Heart left ventricle (tissue), 16 donors: Measurements from ENCODE around the gene PRPF38B. TPM values are rescaled to one million over a fixed set of nuclear protein-coding genes. Genes with fewer than 3 reads are reported as not detected.
A peak's percentile ranks its signal among the peaks of the same experiment; 100 is the strongest.

Source experiments
- ATAC-seq, 4 donors: fragments of 200-7000 bp; cut with Tn5 transposase; one replicate each; pipeline ENCODE4 v1.9.1; 2020 to 2022; ENCODE audit warnings: moderate library complexity in 4 of 4, mild to moderate bottlenecking in 3 of 4, moderate number of reproducible peaks in 1 of 4
- DNase-seq, 5 donors: peaks; one replicate each; pipeline ENCODE4 v3.0.0-alpha.2; 2020
- H3K27ac ChIP-seq, 12 donors: fragments of 200-600 bp; sonication (generic) in 4 of 12; one replicate each; pipeline versions ENCODE4 v1.5.0 to v1.8.0; 2016 to 2022; ENCODE audit warnings: mild to moderate bottlenecking in 2 of 12
- H3K27me3 ChIP-seq, 9 donors: fragments of 200-600 bp; sonication (generic) in 2 of 9; one replicate each; pipeline versions ENCODE4 v1.5.1 to v1.8.0; 2016 to 2022; ENCODE audit warnings: mild to moderate bottlenecking in 3 of 9
- H3K36me3 ChIP-seq, 9 donors: fragments of 200-600 bp; sonication (generic) in 2 of 9; one replicate each; pipeline versions ENCODE4 v1.5.0 to v1.8.0; 2018 to 2022; ENCODE audit warnings: mild to moderate bottlenecking in 2 of 9
- H3K4me1 ChIP-seq, 12 donors: fragments of 200-600 bp; sonication (generic) in 4 of 12; one replicate each; pipeline versions ENCODE4 v1.5.0 to v1.8.0; 2016 to 2022; ENCODE audit warnings: mild to moderate bottlenecking in 3 of 12
- H3K4me3 ChIP-seq, 12 donors: fragments of 200-600 bp; sonication (generic) in 4 of 12; one replicate each; pipeline versions ENCODE4 v1.5.0 to v1.8.0; 2017 to 2022; ENCODE audit warnings: mild to moderate bottlenecking in 9 of 12, moderate library complexity in 4 of 12
- H3K9me3 ChIP-seq, 12 donors: fragments of 200-600 bp; sonication (generic) in 4 of 12; one replicate each; pipeline versions ENCODE4 v1.5.0 to v1.8.0; 2016 to 2022; ENCODE audit warnings: mild to moderate bottlenecking in 1 of 12
- CTCF ChIP-seq, 12 donors: fragments of 200-600 bp; sonication (generic) in 4 of 12; IDR thresholded peaks; one replicate each; pipeline versions ENCODE4 v1.5.0 to v1.8.0; 2018 to 2022; ENCODE audit warnings: antibody characterized with exemption in 12 of 12, mild to moderate bottlenecking in 5 of 12
- POLR2A ChIP-seq, 2 donors: fragments of 450-650 bp; IDR thresholded peaks; one replicate each; pipeline ENCODE4 v1.6.1; 2017; ENCODE audit warnings: antibody characterized with exemption in 2 of 2, mild to moderate bottlenecking in 2 of 2, moderate library complexity in 2 of 2
- WGBS, 4 donors: extraction: QIAGEN DNeasy Blood & Tissue Kit in 2 of 4; methylation state at CpG; one replicate each; pipeline versions ENCODE4 v1.1.5 to v1.1.7; 2013 to 2018; 5-methylcytosine and 5-hydroxymethylcytosine counted together
- intact Hi-C, 10 donors: fragments of 100-400 bp; cut with DNase I; formaldehyde crosslinking; loops; one replicate each; pipeline versions ENCODE4 v1.11.1 to v1.14.2; 2022
- polyA plus RNA-seq, 2 donors: library from polyadenylated mRNA; stranded (reverse); fragments of 200-250 nt; gene quantifications; one replicate each; pipeline ENCODE4 v1.2.3, GENCODE V29; 2013
- total RNA-seq, 9 donors: library from RNA; depleted of rRNA in 2 of 9; stranded (reverse); fragments of >200 nt in 2 of 9; fragmentation: NEBNext Ultra II Directional in 3 of 9; extraction: Animal tissue kit (Norgen Biotek cat#: 25700) in 3 of 9; gene quantifications; one replicate each; pipeline versions ENCODE4 v1.1.0 to v1.2.4, GENCODE V29; 2016 to 2023
- donor health status: ischemic (EF 13 %, LVEDD 7.1; RV severe dilation, severe dysfunction).
- donor health status: healthy with polysubstance abuse.
- donor health status: DM: no; HTN: yes; CAD: no.
- donor health status: DM: no; HTN: no; CAD: no.
- donor health status: ischemic (EF 25% LVEDD 6.9; RV normal size, moderate dysfunction).
- donor health status: ischemic (EF 25% LVEDD 5.7; RV mildly dilated, moderate dysfunction).
- donor health status: healthy.
- donor health status: DM: yes; HTN: yes; CAD: no.
- donor health status: ischemic (EF 35%, LVEDD 5.7; RV mildly dilated, moderate dysfunction).
- donor health status: nonischemic (EF 11% LVEDD 7.7; RV severe dilation, severe dysfunction).
- donor health status: DM: yes; HTN: yes; CAD: no.
- donor health status: PGD.
- donor health status: ischemic (EF 29% LVEDD 5.4; RV normal size, mild dysfunction).
- donor health status: nonischemic (EF 23%, LVEDD 6.1; RV moderate dilation, normal function).

PRPF38B gene
- total and polyA plus RNA-seq, 11 donors: 7.7 to 22.6 (median 15.1) TPM

GRCh38 chr1:108657356-108658080, 34.6 kb upstream of the PRPF38B start:
- Histone ChIP-seq H3K4me1 (peaks cover 0 to 13% (median 5%) of the 10 kb centered on the region in 12 donors), H3K27me3 (no peaks in the 10 kb centered on the region), H3K36me3 (peaks cover 0 to 2% (median 0%) of the 10 kb centered on the region in 9 donors), H3K4me3 (no peak overlapping the region), H3K9me3 (peaks cover 0 to 4% (median 0%) of the 10 kb centered on the region in 12 donors), H3K27ac (no peak overlapping the region)
- ATAC-seq: no peak
- intact Hi-C loops: no loop called here
- TF ChIP-seq CTCF (IDR thresholded peaks at IDR 0.05) (no peak), POLR2A (IDR thresholded peaks at IDR 0.05) (no peak)
- DNase-seq: no peak
- WGBS, 4 donors: 87 to 93% (median 90%) methylated on average over 5 of the region's 5 CpGs

GRCh38 chr1:108661030-108661609, 31.0 kb upstream of the PRPF38B start, which contains the start of gene HENMT1:
Gene HENMT1, minus strand, starts transcription at chr1:108661093. Its CDS starts 1,209 bp downstream, at chr1:108659884.
- H3K9me3 ChIP-seq: no peaks in the 10 kb centered on the region
- H3K27ac ChIP-seq: peak within 1 kb of the TSS; percentile 81 to 99 (median 90)
- peak in 3 of 4 donors; percentile 74 to 90 (median 86) for ATAC-seq
- TF ChIP-seq POLR2A (IDR thresholded peaks at IDR 0.05): peak in 1 of 2 donors; percentile 38
- no peak for TF ChIP-seq CTCF (IDR thresholded peaks at IDR 0.05)
- H3K4me1 ChIP-seq: peaks cover 0 to 13% (median 5%) of the 10 kb centered on the region in 12 donors
- no peaks in the 10 kb centered on the region for H3K27me3 ChIP-seq
- 0 to 3% (median 2%) methylated on average over 64 to 81 of the region's 81 CpGs for WGBS, 4 donors
- peak within 1 kb of the TSS; percentile 50 to 73 (median 59) for H3K4me3 ChIP-seq
- DNase-seq: peak; percentile 57 to 83 (median 65)
- no peaks in the 10 kb centered on the region for H3K36me3 ChIP-seq
- intact Hi-C loops: loop anchor here in 2 of 10 donors (1.0 to 2.0 kb wide), 3 partner anchors 32 to 86 kb away; partner anchors contain the start of genes STXBP3 (in 2 of the 2) and PRPF38B (in 1 of the 2)

GRCh38 chr1:108663074-108663473, 29.0 kb upstream of the PRPF38B start:
- intact Hi-C loops: loop anchor here in 1 of 10 donors (2.0 kb wide), 1 partner anchor 28 kb away; no protein-coding TSS in a partner anchor
- no peak overlapping the region for H3K4me3 ChIP-seq
- no peak for TF ChIP-seq POLR2A (IDR thresholded peaks at IDR 0.05)
- no peak for TF ChIP-seq CTCF (IDR thresholded peaks at IDR 0.05)
- peaks cover 0 to 13% (median 5%) of the 10 kb centered on the region in 12 donors for H3K4me1 ChIP-seq
- ATAC-seq (peak in 2 of 4 donors; percentile 25 to 62), DNase-seq (no peak)
- H3K27me3 ChIP-seq: no peaks in the 10 kb centered on the region
- no peaks in the 10 kb centered on the region for H3K9me3 ChIP-seq
- H3K27ac ChIP-seq: no peak overlapping the region
- H3K36me3 ChIP-seq: no peaks in the 10 kb centered on the region
- 75 to 92% (median 84%) methylated on average over 2 of the region's 2 CpGs for WGBS, 4 donors

GRCh38 chr1:108664481-108664880, 27.6 kb upstream of the PRPF38B start:
- Histone ChIP-seq H3K36me3 (no peaks in the 10 kb centered on the region), H3K9me3 (no peaks in the 10 kb centered on the region), H3K27me3 (no peaks in the 10 kb centered on the region), H3K4me3 (no peak overlapping the region), H3K4me1 (peaks cover 0 to 13% (median 5%) of the 10 kb centered on the region in 12 donors), H3K27ac (no peak overlapping the region)
- WGBS, 4 donors: 83 to 86% (median 84%) methylated on average over 6 of the region's 6 CpGs
- no peak for TF ChIP-seq POLR2A (IDR thresholded peaks at IDR 0.05)
- no peak for TF ChIP-seq CTCF (IDR thresholded peaks at IDR 0.05)
- intact Hi-C loops: no loop called here
- no peak for ATAC-seq
- DNase-seq: no peak
